Stimulated activated CD4-positive, alpha-beta T cell treated with anti-CD3 and anti-CD28 coated beads, Interleukin-12 subunit alpha, Interleukin-12 subunit beta, amount 100 ng/mL, for 4 hours (primary cell): Measurements from ENCODE around the gene FNDC3B.
"Not testable (repeated sequence)": the region's sequence is repeated elsewhere in the genome, so short reads cannot be mapped to it uniquely, and the experiment has no call there.

Experiments
- DNase-seq: peaks from one replicate; pipeline ENCODE4 v3.0.0-alpha.2; 2020

FNDC3B gene

GRCh38 chr3:172246107-172246844 is 206.9 kb downstream of the FNDC3B start:
- DNase-seq, result no peak

GRCh38 chr3:172247525-172248274 is 208.3 kb downstream of the FNDC3B start:
- no peak for DNase-seq

- no peak for DNase-seq
Observed at GRCh38 chr3:172249039-172249438, 209.7 kb downstream of the FNDC3B start.

GRCh38 chr3:172251211-172251610 is 211.8 kb downstream of the FNDC3B start:
- DNase-seq, result no peak

- DNase-seq, result no peak
Observed at GRCh38 chr3:172253200-172253599, 213.8 kb downstream of the FNDC3B start.

GRCh38 chr3:172254542-172254941 is 215.2 kb downstream of the FNDC3B start:
- DNase-seq, result no peak

GRCh38 chr3:172255321-172255720 is 215.9 kb downstream of the FNDC3B start:
- DNase-seq, result not testable (repeated sequence)

GRCh38 chr3:172256101-172256734 is 216.8 kb downstream of the FNDC3B start:
- no peak for DNase-seq

- DNase-seq, result no peak
Observed at GRCh38 chr3:172257648-172258400, 218.4 kb downstream of the FNDC3B start.

- no peak for DNase-seq
Observed at GRCh38 chr3:172258624-172259023, 219.2 kb downstream of the FNDC3B start.

- DNase-seq, result no peak
Observed at GRCh38 chr3:172259111-172259541, 219.7 kb downstream of the FNDC3B start.

- no peak for DNase-seq
Observed at GRCh38 chr3:172259726-172260248, 220.4 kb downstream of the FNDC3B start.

- DNase-seq, result no peak
Observed at GRCh38 chr3:172260381-172260780, 221.0 kb downstream of the FNDC3B start.

GRCh38 chr3:172261054-172261453 is 221.7 kb downstream of the FNDC3B start:
- no peak for DNase-seq

- DNase-seq, result no peak
Observed at GRCh38 chr3:172262991-172263608, 223.7 kb downstream of the FNDC3B start.

GRCh38 chr3:172263781-172264486 is 224.6 kb downstream of the FNDC3B start:
- no peak for DNase-seq

- DNase-seq, result no peak
Observed at GRCh38 chr3:172266103-172266502, 226.7 kb downstream of the FNDC3B start.

- no peak for DNase-seq
Observed at GRCh38 chr3:172268425-172268824, 229.0 kb downstream of the FNDC3B start.

GRCh38 chr3:172268868-172269267 is 229.5 kb downstream of the FNDC3B start:
- no peak for DNase-seq

- no peak for DNase-seq
Observed at GRCh38 chr3:172270557-172271166, 231.3 kb downstream of the FNDC3B start.

GRCh38 chr3:172271386-172271976 is 232.1 kb downstream of the FNDC3B start:
- DNase-seq, result no peak
